GM10847 (cell line): ENCODE data around the gene NMNAT3.

Experiments
- POLR2A ChIP-seq: IDR thresholded peaks from 2 replicates; pipeline ENCODE4 v1.6.1; 2011; ENCODE audit not compliant: insufficient read length; ENCODE audit errors: extremely low read depth

The NMNAT3 gene

GRCh38 chr3:139534992-139535879 lies 142.5 kb downstream of the NMNAT3 start:
- no peak for TF ChIP-seq POLR2A

- TF ChIP-seq POLR2A: no peak
Observed at GRCh38 chr3:139534455-139534812, 143.3 kb downstream of the NMNAT3 start.

- no peak for TF ChIP-seq POLR2A
Observed at GRCh38 chr3:139533781-139534454, 143.9 kb downstream of the NMNAT3 start.

- no peak for TF ChIP-seq POLR2A
Observed at GRCh38 chr3:139532976-139533375, 144.8 kb downstream of the NMNAT3 start.

GRCh38 chr3:139530717-139531116 lies 147.1 kb downstream of the NMNAT3 start:
- TF ChIP-seq POLR2A: no peak

GRCh38 chr3:139529662-139530061 lies 148.1 kb downstream of the NMNAT3 start:
- no peak for TF ChIP-seq POLR2A

GRCh38 chr3:139528924-139529323 lies 148.8 kb downstream of the NMNAT3 start:
- no peak for TF ChIP-seq POLR2A

- no peak for TF ChIP-seq POLR2A
Observed at GRCh38 chr3:139528281-139528680, 149.5 kb downstream of the NMNAT3 start.

- TF ChIP-seq POLR2A: no peak
Observed at GRCh38 chr3:139527265-139527664, 150.5 kb downstream of the NMNAT3 start.

- no peak for TF ChIP-seq POLR2A
Observed at GRCh38 chr3:139526146-139526545, 151.6 kb downstream of the NMNAT3 start.

GRCh38 chr3:139524841-139525636 lies 152.7 kb downstream of the NMNAT3 start:
- no peak for TF ChIP-seq POLR2A

GRCh38 chr3:139523718-139524117 lies 154.1 kb downstream of the NMNAT3 start:
- TF ChIP-seq POLR2A: no peak

- no peak for TF ChIP-seq POLR2A
Observed at GRCh38 chr3:139523166-139523565, 154.6 kb downstream of the NMNAT3 start.

GRCh38 chr3:139522421-139522820 lies 155.4 kb downstream of the NMNAT3 start:
- TF ChIP-seq POLR2A: no peak

GRCh38 chr3:139521816-139522215 lies 156.0 kb downstream of the NMNAT3 start:
- no peak for TF ChIP-seq POLR2A

- no peak for TF ChIP-seq POLR2A
Observed at GRCh38 chr3:139521144-139521543, 156.6 kb downstream of the NMNAT3 start.

- no peak for TF ChIP-seq POLR2A
Observed at GRCh38 chr3:139519998-139520737, 157.6 kb downstream of the NMNAT3 start.
